GM12864 (cell line): ENCODE measurements around the gene B4GALNT1.

Experiments
- DNase-seq: peaks from one replicate; pipeline ENCODE4 v3.0.0-alpha.2; 2011; ENCODE audit warnings: low read depth
- H3K4me3 ChIP-seq: 2 replicates; pipeline ENCODE4 v1.5.1; 2011; ENCODE audit warnings: mild to moderate bottlenecking, low read depth, low read length, control low read depth
- CTCF ChIP-seq: IDR thresholded peaks from 2 replicates; pipeline ENCODE4 v1.5.1; 2011; ENCODE audit warnings: low read depth, mild to moderate bottlenecking, moderate library complexity, low read length, control low read depth, inconsistent platforms; ENCODE audit errors: missing control alignments

Gene B4GALNT1

GRCh38 chr12:57586128-57586527 is 46.9 kb downstream of the B4GALNT1 start:
- TF ChIP-seq CTCF = no peak
- H3K4me3 ChIP-seq = no peak overlapping the region
- DNase-seq = no peak

- no peak for TF ChIP-seq CTCF
- no peak overlapping the region for H3K4me3 ChIP-seq
- no peak for DNase-seq
Observed at GRCh38 chr12:57585156-57585555, 47.8 kb downstream of the B4GALNT1 start.

- no peak for TF ChIP-seq CTCF
- no peak overlapping the region for H3K4me3 ChIP-seq
- no peak for DNase-seq
Observed at GRCh38 chr12:57584690-57585089, 48.3 kb downstream of the B4GALNT1 start.

GRCh38 chr12:57584050-57584449 is 49.0 kb downstream of the B4GALNT1 start:
- H3K4me3 ChIP-seq = no peak overlapping the region
- DNase-seq = no peak
- no peak for TF ChIP-seq CTCF

- peak; percentile 66 for DNase-seq
- peak; percentile 91 for TF ChIP-seq CTCF
- no peak overlapping the region for H3K4me3 ChIP-seq
Observed at GRCh38 chr12:57583008-57583831, 49.8 kb downstream of the B4GALNT1 start.

GRCh38 chr12:57582440-57582839 is 50.6 kb downstream of the B4GALNT1 start:
- no peak overlapping the region for H3K4me3 ChIP-seq
- no peak for TF ChIP-seq CTCF
- DNase-seq = no peak

- H3K4me3 ChIP-seq = no peak overlapping the region
- no peak for TF ChIP-seq CTCF
- no peak for DNase-seq
Observed at GRCh38 chr12:57581802-57582201, 51.2 kb downstream of the B4GALNT1 start.
